ENCODE data around the gene ASAP3. TPM values are rescaled to one million over a fixed set of nuclear protein-coding genes. Genes with fewer than 3 reads are reported as not detected.

Gene ASAP3
- total and polyA plus RNA-seq, 2 donors (not counting 3 experiments of a cell fraction or from before 2014, with no cell fraction given): 12.5 to 14.2 TPM

DNA sequence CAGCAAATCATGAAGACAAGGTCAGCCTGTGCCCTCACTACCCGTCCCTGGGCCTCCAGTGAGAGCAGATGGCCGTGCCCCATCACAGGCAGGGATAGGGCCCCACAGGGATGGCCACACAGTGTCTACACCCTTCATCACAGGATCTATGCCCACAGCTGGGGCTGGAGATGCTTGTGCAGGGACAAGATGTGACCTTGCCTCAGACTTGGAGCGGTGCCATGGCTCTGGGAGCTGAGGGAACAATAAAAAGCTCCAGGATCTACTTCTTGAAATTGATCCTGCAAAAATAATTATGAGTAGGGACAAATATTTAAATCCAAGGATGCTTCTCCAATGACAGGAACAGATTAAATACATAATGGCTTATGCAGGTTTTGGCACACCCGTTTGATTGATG, 34.0 kb downstream of the ASAP3 start:
- no peak overlapping the region for H3K9ac ChIP-seq (replicated peaks; ENCODE audit: extremely low read depth, insufficient read depth, low read length)
- H3K79me2 ChIP-seq (ENCODE audit: control insufficient read depth, insufficient read depth, low read length): no peaks in the 10 kb centered on the region
- ChIA-PET POLR2A (no interaction called here), CTCF (interaction anchor here (1.7 kb wide), 1 partner anchor 46 kb away, joined by 3 read pairs; no protein-coding TSS in a partner anchor)
- dilution Hi-C loops (cut with MboI; ENCODE audit: extremely low pct_ligation_motif_present, low sequenced_read_pairs): no loop called here
- TF ChIP-seq JUN (IDR thresholded peaks at IDR 0.05; ENCODE audit: borderline replicate concordance, insufficient read depth, insufficient read length, low read depth): no peak
- no peak for TF ChIP-seq FOS (IDR thresholded peaks at IDR 0.05; ENCODE audit: borderline replicate concordance, insufficient read depth, low read length)
- no peak for TF ChIP-seq MYC (IDR thresholded peaks at IDR 0.05; ENCODE audit: low read depth, low read length)
- TF ChIP-seq, protein P1, sequence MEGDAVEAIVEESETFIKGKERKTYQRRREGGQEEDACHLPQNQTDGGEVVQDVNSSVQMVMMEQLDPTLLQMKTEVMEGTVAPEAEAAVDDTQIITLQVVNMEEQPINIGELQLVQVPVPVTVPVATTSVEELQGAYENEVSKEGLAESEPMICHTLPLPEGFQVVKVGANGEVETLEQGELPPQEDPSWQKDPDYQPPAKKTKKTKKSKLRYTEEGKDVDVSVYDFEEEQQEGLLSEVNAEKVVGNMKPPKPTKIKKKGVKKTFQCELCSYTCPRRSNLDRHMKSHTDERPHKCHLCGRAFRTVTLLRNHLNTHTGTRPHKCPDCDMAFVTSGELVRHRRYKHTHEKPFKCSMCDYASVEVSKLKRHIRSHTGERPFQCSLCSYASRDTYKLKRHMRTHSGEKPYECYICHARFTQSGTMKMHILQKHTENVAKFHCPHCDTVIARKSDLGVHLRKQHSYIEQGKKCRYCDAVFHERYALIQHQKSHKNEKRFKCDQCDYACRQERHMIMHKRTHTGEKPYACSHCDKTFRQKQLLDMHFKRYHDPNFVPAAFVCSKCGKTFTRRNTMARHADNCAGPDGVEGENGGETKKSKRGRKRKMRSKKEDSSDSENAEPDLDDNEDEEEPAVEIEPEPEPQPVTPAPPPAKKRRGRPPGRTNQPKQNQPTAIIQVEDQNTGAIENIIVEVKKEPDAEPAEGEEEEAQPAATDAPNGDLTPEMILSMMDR (IDR thresholded peaks at IDR 0.05; ENCODE audit: extremely low read depth in 1 of 2, insufficient read depth in 1 of 2, low read depth in 1 of 2, low read length in 2 of 2): no peak
- TF ChIP-seq POLR2A (IDR thresholded peaks at IDR 0.05; ENCODE audit: low read depth, low read length): no peak
- TF ChIP-seq GATA2 (IDR thresholded peaks at IDR 0.05; ENCODE audit: insufficient read depth, insufficient read length, low read depth, low read length): no peak
- TF ChIP-seq MAX (IDR thresholded peaks at IDR 0.05; ENCODE audit: insufficient read depth, insufficient read length): no peak
- intact Hi-C loops (cut with micrococcal nuclease): no loop called here
- H4K20me1 ChIP-seq (replicated peaks; ENCODE audit: control insufficient read depth, extremely low read depth, insufficient read depth, low read length): no peaks in the 10 kb centered on the region
- no peak overlapping the region for H3K4me2 ChIP-seq (ENCODE audit: insufficient read depth, low read length)
- H3K27me3 ChIP-seq (ENCODE audit: control insufficient read depth in 2 of 2, insufficient read depth in 2 of 2, low read length in 2 of 2): no peaks in the 10 kb centered on the region
- peaks cover 0 to 2% of the 10 kb centered on the region in 2 experiments for H3K36me3 ChIP-seq (ENCODE audit: control insufficient read depth in 2 of 2, extremely low read depth in 1 of 2, insufficient read depth in 2 of 2, low read length in 2 of 2)
- FAIRE-seq (no peak), DNase-seq (ENCODE audit: low read depth, low spot score) (no peak)
- no peaks in the 10 kb centered on the region for H3K4me1 ChIP-seq (ENCODE audit: control insufficient read depth, extremely low read depth, insufficient read depth, low read length)
- no peak overlapping the region for H3K27ac ChIP-seq (ENCODE audit: insufficient read depth, low read depth, low read length)
- no peaks in the 10 kb centered on the region for H3K9me3 ChIP-seq (replicated peaks; ENCODE audit: control insufficient read depth, insufficient read depth, low read length)
- no TSS peak for BruUV-seq (replicated peaks)
- no peaks in the 10 kb centered on the region for H3K9me1 ChIP-seq (replicated peaks; ENCODE audit: control insufficient read depth, extremely low read depth, insufficient read depth, low read length)
- no peak overlapping the region for H3K4me3 ChIP-seq (replicated peaks in 1 of 3; ENCODE audit: insufficient read depth in 1 of 3, low read depth in 1 of 3, low read length in 3 of 3)
- H2AFZ ChIP-seq (ENCODE audit: low read depth, low read length): no peak overlapping the region

Data from endothelial cell of umbilical vein (primary cell).